GM19467 (cell line): ENCODE measurements around the gene PBX1.

Experiments
- ATAC-seq: cut with Tn5 transposase; IDR thresholded peaks from one replicate; pipeline ENCODE4 v1.9.1; 2021; ENCODE audit warnings: mild to moderate bottlenecking, moderate library complexity; ENCODE audit not compliant: unreplicated experiment

Gene PBX1

GRCh38 chr1:164660775-164661174, 101.8 kb downstream of the PBX1 start:
- peak; percentile 5 for ATAC-seq

- ATAC-seq, result no peak
Measured at GRCh38 chr1:164662462-164662861, 103.5 kb downstream of the PBX1 start.

- ATAC-seq, result no peak
Measured at GRCh38 chr1:164662955-164663354, 104.0 kb downstream of the PBX1 start.

- ATAC-seq, result peak; percentile 34
Measured at GRCh38 chr1:164664127-164664526, 105.1 kb downstream of the PBX1 start.

- ATAC-seq, result no peak
Measured at GRCh38 chr1:164667001-164667400, 108.0 kb downstream of the PBX1 start.

GRCh38 chr1:164667600-164667999, 108.6 kb downstream of the PBX1 start:
- ATAC-seq, result no peak

GRCh38 chr1:164668491-164669400, 109.8 kb downstream of the PBX1 start:
- no peak for ATAC-seq

- ATAC-seq, result no peak
Measured at GRCh38 chr1:164670026-164670425, 111.0 kb downstream of the PBX1 start.

GRCh38 chr1:164670786-164671185, 111.8 kb downstream of the PBX1 start:
- ATAC-seq, result no peak

GRCh38 chr1:164671323-164671965, 112.5 kb downstream of the PBX1 start:
- ATAC-seq, result no peak

- no peak for ATAC-seq
Measured at GRCh38 chr1:164671966-164672571, 113.1 kb downstream of the PBX1 start.

GRCh38 chr1:164672588-164672987, 113.6 kb downstream of the PBX1 start:
- ATAC-seq, result no peak

- no peak for ATAC-seq
Measured at GRCh38 chr1:164673584-164674214, 114.7 kb downstream of the PBX1 start.

- ATAC-seq, result no peak
Measured at GRCh38 chr1:164675342-164675904, 116.4 kb downstream of the PBX1 start.

GRCh38 chr1:164678136-164678700, 119.2 kb downstream of the PBX1 start:
- no peak for ATAC-seq

GRCh38 chr1:164682570-164682969, 123.6 kb downstream of the PBX1 start:
- ATAC-seq, result no peak

- ATAC-seq, result no peak
Measured at GRCh38 chr1:164683235-164683634, 124.3 kb downstream of the PBX1 start.

- ATAC-seq, result no peak
Measured at GRCh38 chr1:164685266-164686035, 126.5 kb downstream of the PBX1 start.

GRCh38 chr1:164687777-164688176, 128.8 kb downstream of the PBX1 start:
- ATAC-seq, result no peak

GRCh38 chr1:164688791-164689190, 129.8 kb downstream of the PBX1 start:
- ATAC-seq, result no peak
